Prostate gland (tissue), 2 donors: ENCODE measurements around the gene ABCG5. TPM values are rescaled to one million over a fixed set of nuclear protein-coding genes. Genes with fewer than 3 reads are reported as not detected.

ENCODE experiments used
- DNase-seq: peaks from one replicate; pipeline ENCODE4 v3.0.0-alpha.2; 2019; ENCODE audit warnings: low spot score
- H3K27ac ChIP-seq, 2 donors: fragments of 200-600 bp; sonication (generic); 2 replicates each; pipeline ENCODE4 v1.5.1; 2017 to 2019
- H3K27me3 ChIP-seq: fragments of 200-600 bp; sonication (generic); replicated peaks from 2 replicates; pipeline ENCODE4 v1.5.1; 2019; ENCODE audit not compliant: insufficient read depth
- H3K36me3 ChIP-seq, 2 donors: fragments of 200-600 bp; sonication (generic); 1 replicate in 1 of 2; 2 replicates in 1 of 2; pipeline versions ENCODE4 v1.5.1 to v1.8.1; 2017 to 2019
- H3K4me1 ChIP-seq: fragments of 200-600 bp; sonication (generic); replicated peaks from 2 replicates; pipeline ENCODE4 v1.5.1; 2019
- H3K4me3 ChIP-seq, 2 donors: fragments of 200-600 bp; sonication (generic); 2 replicates each; pipeline ENCODE4 v1.5.1; 2017 to 2019
- H3K9me3 ChIP-seq: fragments of 200-600 bp; sonication (generic); 2 replicates; pipeline ENCODE4 v1.5.1; 2017
- POLR2A ChIP-seq: fragments of 450-650 bp; IDR thresholded peaks from one replicate; pipeline ENCODE4 v1.6.1; 2016; ENCODE audit warnings: antibody characterized with exemption, mild to moderate bottlenecking
- POLR2AphosphoS5 ChIP-seq: sonication (generic); formaldehyde crosslinking; IDR thresholded peaks from one replicate; pipeline ENCODE4 v1.6.1; 2017; ENCODE audit warnings: antibody characterized with exemption
- WGBS: methylation state at CpG from one replicate; pipeline ENCODE4 v1.1.5; 2018; 5-methylcytosine and 5-hydroxymethylcytosine counted together
- intact Hi-C: fragments of 100-400 bp; cut with DNase I; formaldehyde crosslinking; loops from one replicate; pipeline ENCODE4 v1.14.2; 2022
- total RNA-seq, 2 donors: library from RNA; depleted of rRNA; stranded (reverse); fragments of >200 nt; gene quantifications; one replicate each; pipeline ENCODE4 v1.1.0, GENCODE V29; 2016
- TF ChIP-seq, protein P1 (sequence below), 4 experiments: fragments of 200-600 bp in 2 of 4; fragments of 450-650 bp in 2 of 4; sonication (generic) in 2 of 4; IDR thresholded peaks; 1 replicate in 3 of 4; 2 replicates in 1 of 4; pipeline ENCODE4 v1.5.1; 2016 to 2019; ENCODE audit warnings: antibody characterized with exemption in 4 of 4, mild to moderate bottlenecking in 2 of 4, moderate library complexity in 2 of 4

ABCG5 gene
- not detected for total RNA-seq

DNA sequence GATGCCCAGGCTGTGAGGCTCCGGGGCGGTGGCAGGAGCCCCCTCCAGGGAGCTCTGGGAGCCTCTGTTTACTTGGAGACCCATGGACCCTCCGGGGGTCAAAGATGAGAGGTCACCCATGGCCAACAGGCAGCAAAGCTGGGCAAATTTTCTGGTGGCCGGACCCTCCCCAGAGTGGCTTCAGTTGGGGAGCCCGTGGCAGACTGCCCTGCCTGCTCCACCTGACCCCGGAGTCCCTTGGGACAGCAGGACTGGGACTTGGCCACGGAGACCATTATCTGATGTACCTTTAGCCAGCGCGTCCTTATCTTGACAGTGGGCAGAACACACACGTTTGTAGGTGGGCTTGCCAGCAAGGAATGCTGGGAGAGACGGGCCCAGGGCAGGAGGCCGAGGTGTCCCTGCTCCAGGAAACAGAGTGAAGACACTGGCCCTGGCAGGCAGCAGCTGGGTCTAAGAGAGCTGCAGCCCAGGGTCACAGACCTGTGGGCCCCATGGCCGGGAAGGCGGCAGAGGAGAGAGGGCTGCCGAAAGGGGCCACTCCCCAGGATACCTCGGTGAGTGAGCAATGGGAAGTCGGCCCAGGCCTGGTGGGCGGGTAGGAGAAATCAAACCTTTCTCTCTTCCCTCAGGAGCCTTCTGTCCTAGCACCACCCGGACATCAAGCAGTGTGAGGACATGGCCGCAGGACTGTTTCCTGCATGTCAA, at the start of gene ABCG5, which contains the start of gene ABCG8:
Gene ABCG5, minus strand, starts transcription at position 280 of the 708 bp plus-strand sequence. Its CDS starts 160 bp downstream, at position 120.
Gene ABCG8, plus strand, starts transcription at position 412 of the 708 bp plus-strand sequence. Its CDS starts 83 bp downstream, at position 495.
- TF ChIP-seq POLR2AphosphoS5 (no peak), POLR2A (no peak)
- TF ChIP-seq, protein P1, sequence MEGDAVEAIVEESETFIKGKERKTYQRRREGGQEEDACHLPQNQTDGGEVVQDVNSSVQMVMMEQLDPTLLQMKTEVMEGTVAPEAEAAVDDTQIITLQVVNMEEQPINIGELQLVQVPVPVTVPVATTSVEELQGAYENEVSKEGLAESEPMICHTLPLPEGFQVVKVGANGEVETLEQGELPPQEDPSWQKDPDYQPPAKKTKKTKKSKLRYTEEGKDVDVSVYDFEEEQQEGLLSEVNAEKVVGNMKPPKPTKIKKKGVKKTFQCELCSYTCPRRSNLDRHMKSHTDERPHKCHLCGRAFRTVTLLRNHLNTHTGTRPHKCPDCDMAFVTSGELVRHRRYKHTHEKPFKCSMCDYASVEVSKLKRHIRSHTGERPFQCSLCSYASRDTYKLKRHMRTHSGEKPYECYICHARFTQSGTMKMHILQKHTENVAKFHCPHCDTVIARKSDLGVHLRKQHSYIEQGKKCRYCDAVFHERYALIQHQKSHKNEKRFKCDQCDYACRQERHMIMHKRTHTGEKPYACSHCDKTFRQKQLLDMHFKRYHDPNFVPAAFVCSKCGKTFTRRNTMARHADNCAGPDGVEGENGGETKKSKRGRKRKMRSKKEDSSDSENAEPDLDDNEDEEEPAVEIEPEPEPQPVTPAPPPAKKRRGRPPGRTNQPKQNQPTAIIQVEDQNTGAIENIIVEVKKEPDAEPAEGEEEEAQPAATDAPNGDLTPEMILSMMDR (IDR thresholded peaks at IDR 0.05), result no peak
- DNase-seq, result no peak

DNA sequence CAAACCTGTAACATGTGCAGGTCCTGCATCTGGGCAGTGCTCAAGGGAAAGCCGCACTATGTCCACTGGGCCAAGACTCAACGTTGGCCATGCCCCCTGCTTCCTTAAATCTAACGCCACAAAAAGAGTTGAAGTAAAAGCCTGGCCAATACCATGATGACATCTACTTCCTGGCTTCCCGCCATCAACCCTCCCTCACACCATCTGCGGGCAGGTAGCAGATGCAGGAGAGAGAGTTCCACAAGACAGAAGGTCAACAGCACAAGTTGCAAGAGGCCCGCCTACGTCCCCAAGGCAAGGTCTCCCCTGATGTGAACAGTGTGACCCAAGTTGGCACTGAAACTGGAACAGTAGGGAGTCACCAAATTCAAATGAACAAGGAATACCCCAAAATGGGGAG, 48.5 kb upstream of the ABCG5 start:
- Histone ChIP-seq H3K4me1 (peaks cover 5% of the 10 kb centered on the region), H3K9me3 (no peaks in the 10 kb centered on the region), H3K4me3 (no peak overlapping the region), H3K27ac (no peak overlapping the region), H3K27me3 (no peaks in the 10 kb centered on the region), H3K36me3 (no peaks in the 10 kb centered on the region)
- DNase-seq, result no peak
- no peak for TF ChIP-seq POLR2A
- TF ChIP-seq, protein P1 (IDR thresholded peaks at IDR 0.05), result no peak
- no peak for TF ChIP-seq POLR2AphosphoS5
- 81% methylated on average over 7 of the region's 7 CpGs for WGBS
- intact Hi-C loops, result loop anchor here (10.0 kb wide), 1 partner anchor 272 kb away; no protein-coding TSS in a partner anchor

More for the DNA sequence above, at the start of gene ABCG5, which contains the start of gene ABCG8:
- Histone ChIP-seq H3K27ac (no peak within 1 kb of the TSS), H3K9me3 (no peaks in the 10 kb centered on the region), H3K4me3 (no peak within 1 kb of the TSS), H3K27me3 (no peaks in the 10 kb centered on the region), H3K36me3 (no peaks in the 10 kb centered on the region), H3K4me1 (no peaks in the 10 kb centered on the region)
- 83% methylated on average over 19 of the region's 20 CpGs for WGBS
- intact Hi-C loops, result no loop called here

DNA sequence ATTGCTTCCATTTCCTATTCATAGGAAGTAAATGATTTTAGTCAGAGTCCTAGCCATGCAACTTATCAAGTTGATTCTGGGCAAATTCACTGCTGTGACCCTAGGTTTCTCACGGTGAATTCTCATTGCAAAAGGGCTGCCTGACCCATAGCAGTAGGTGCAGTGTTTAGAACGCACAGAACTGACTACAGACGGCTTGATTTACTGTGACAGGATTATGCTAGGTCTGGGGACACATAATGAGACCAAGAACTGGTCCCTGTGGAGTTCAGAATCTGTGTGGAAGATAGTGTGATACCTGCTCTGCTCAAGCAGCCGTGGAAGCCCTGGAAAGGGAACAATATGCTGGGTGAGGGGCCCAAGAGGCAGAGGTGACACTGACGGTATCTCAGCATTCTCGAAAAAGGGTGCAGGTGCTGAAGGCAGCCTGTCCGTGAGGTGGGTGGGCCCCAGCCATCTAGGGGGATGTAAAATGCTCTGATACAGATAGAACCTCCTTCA, 46.5 kb upstream of the ABCG5 start:
- no peaks in the 10 kb centered on the region for H3K27me3 ChIP-seq
- 80% methylated on average over 7 of the region's 7 CpGs for WGBS
- no peak overlapping the region for H3K4me3 ChIP-seq
- peaks cover 5% of the 10 kb centered on the region for H3K4me1 ChIP-seq
- H3K9me3 ChIP-seq, result no peaks in the 10 kb centered on the region
- intact Hi-C loops, result loop anchor here (10.0 kb wide), 1 partner anchor 270 kb away; no protein-coding TSS in a partner anchor
- TF ChIP-seq, protein P1 (IDR thresholded peaks at IDR 0.05), result no peak
- TF ChIP-seq POLR2A, result no peak
- TF ChIP-seq POLR2AphosphoS5, result no peak
- no peak overlapping the region for H3K27ac ChIP-seq
- no peak for DNase-seq
- H3K36me3 ChIP-seq, result no peaks in the 10 kb centered on the region

DNA sequence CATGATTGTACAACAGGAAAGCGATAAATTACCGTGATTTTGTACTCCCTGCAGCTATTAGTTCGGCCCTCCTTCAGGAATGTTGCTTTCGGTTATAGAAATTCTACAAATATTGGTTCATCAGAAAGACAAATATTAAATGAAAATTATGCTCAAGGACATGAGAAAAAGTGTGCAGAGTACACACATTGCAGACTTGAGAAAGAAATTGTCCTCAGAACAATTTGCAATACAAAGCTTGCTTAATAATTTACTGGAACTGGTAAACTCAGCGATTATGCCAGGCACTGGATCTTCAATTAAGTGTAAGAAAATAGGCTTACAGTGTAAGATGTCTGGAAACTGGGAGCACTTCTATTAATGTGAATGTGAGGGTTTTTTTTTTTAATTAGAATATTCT, 46.0 kb upstream of the ABCG5 start:
- Histone ChIP-seq H3K9me3 (no peaks in the 10 kb centered on the region), H3K27me3 (no peaks in the 10 kb centered on the region), H3K4me1 (peaks cover 5% of the 10 kb centered on the region), H3K36me3 (no peaks in the 10 kb centered on the region), H3K4me3 (no peak overlapping the region), H3K27ac (no peak overlapping the region)
- no peak for TF ChIP-seq POLR2AphosphoS5
- no peak for TF ChIP-seq POLR2A
- TF ChIP-seq, protein P1 (IDR thresholded peaks at IDR 0.05), result no peak
- DNase-seq, result no peak
- WGBS, result 70% methylated on average over 5 of the region's 5 CpGs
- intact Hi-C loops, result loop anchor here (10.0 kb wide), 1 partner anchor 270 kb away; no protein-coding TSS in a partner anchor
